GM21737 (cell line): ENCODE results near the gene CHAT.

ENCODE experiments used
- ATAC-seq: cut with Tn5 transposase; IDR thresholded peaks from one replicate; pipeline ENCODE4 v1.9.1; 2021; ENCODE audit warnings: mild to moderate bottlenecking, moderate library complexity; ENCODE audit not compliant: unreplicated experiment

Gene CHAT

GRCh38 chr10:49627644-49628247 is 13.9 kb downstream of the CHAT start:
- no peak for ATAC-seq

- no peak for ATAC-seq
Observed at GRCh38 chr10:49628599-49628998, 14.8 kb downstream of the CHAT start.

- ATAC-seq, result no peak
Observed at GRCh38 chr10:49629431-49629881, 15.6 kb downstream of the CHAT start.

- no peak for ATAC-seq
Observed at GRCh38 chr10:49631975-49632374, 18.1 kb downstream of the CHAT start.

- no peak for ATAC-seq
Observed at GRCh38 chr10:49632406-49633317, 18.8 kb downstream of the CHAT start.

DNA sequence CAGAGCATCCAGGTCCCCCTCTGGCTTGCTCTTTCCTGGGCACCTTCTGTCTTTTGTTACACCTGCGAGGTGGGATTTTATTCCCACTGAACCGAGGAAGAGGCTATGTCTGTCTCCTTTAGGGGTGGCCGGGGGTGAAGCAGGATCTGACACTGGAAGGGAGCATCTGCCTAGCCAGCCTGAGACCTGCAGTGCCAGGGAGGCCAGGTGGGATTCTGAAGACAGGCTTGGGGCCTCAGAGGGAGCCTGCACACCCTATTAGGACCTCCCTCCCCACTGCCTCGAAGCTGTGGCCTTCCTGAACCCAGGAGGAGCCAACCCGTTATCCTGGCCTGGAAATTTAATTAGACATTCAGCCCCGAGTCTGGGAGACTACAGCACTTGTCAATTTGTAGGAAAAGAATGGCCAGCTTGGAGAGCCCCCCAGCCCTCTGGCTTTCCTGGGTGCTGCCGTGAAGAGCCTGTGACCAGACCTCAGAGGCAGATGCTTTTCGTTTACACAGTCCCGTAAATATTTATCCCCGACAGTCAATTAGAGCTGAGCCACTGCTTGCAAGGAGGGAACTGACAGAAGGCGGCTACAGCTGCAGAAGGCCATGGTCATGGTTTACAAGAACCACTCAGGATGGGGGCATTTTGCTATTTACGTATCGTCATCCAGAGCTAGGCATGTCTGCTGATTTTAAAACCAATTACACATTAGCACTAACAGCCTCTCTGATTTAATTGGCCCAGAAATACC is 19.7 kb downstream of the CHAT start:
- ATAC-seq, result no peak

- ATAC-seq, result no peak
Observed at GRCh38 chr10:49634069-49634660, 20.3 kb downstream of the CHAT start.

GRCh38 chr10:49642311-49642710 is 28.5 kb downstream of the CHAT start:
- no peak for ATAC-seq

GRCh38 chr10:49643241-49644034 is 29.6 kb downstream of the CHAT start:
- no peak for ATAC-seq

- ATAC-seq, result no peak
Observed at GRCh38 chr10:49644035-49644646, 30.3 kb downstream of the CHAT start.

- no peak for ATAC-seq
Observed at GRCh38 chr10:49645417-49645816, 31.6 kb downstream of the CHAT start.

DNA sequence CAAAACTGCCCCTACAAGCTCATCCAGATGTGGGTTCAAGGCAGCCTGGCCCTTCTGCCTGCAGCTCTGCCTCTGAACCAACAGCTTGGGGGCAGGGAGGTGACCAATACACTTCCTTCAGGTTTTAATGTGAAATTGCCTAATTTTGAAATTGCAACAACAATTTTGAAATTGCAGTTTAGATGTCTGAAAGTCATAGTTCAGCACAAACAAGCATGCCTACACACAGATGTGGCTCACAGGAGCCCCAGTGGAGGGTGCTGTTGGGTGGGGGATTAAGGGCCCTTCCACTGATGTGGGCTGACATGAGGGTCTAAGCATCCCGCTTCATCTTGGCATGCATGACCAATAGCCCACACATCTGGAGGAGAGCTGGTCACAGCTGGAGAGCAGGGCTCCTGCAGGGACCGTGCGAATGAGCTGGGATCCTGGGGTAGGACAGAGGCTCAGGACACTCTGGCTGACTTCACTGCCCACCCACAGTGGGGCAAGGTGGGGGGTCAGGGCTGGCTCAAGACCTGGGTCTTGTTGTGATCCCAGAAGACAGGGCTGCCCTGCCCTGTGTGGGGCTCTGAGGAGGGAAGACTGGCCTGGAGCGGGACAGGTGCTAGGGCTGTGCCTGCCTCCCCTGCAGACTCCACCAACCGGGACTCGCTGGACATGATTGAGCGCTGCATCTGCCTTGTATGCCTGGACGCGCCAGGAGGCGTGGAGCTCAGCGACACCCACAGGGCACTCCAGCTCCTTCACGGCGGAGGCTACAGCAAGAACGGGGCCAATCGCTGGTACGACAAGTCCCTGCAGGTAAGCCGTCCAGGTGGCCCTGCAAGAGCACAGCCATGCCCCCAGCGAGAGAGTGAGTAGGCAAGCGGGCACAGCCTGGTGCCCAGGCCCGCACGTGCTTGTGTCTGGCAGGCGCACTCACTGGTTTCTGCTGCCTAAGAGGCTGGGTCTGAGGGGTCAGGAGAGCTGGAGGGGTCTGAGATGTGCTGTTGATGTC is 32.3 kb downstream of the CHAT start:
- ATAC-seq, result no peak

GRCh38 chr10:49647554-49647953 is 33.7 kb downstream of the CHAT start:
- ATAC-seq, result no peak

DNA sequence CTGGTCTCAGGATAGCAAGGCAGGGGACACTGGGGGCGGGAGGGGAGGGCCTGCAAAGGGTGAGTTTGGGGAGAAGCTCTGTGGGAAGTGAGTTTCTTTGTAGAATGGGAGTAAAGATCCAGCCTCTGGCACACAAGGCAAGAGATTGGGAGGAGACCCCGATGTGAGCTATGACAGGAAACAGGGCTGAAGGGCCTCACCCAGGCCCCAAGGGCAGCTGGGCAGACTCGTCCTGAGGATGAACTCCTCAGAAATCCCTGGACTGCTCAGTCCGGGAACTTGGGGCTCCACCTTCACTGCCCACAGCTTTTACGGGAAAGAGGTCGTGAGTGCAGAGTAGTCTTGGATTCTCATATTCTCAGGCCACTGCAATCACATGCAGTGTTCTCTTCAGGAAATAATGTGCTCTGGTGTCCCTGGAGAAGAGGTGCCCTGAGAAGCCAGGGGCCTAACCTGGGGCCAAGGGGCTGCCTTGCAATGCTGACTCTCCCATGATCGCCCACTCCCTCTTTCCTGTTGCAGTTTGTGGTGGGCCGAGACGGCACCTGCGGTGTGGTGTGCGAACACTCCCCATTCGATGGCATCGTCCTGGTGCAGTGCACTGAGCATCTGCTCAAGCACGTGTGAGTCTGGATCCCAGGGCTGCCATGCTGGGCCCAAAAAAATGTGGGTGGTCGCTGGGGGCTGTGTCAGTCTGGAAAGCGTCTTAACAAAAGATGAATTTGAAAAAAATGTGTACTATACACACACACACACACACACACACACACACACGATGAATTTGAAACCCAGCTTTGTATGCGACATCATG is 34.4 kb downstream of the CHAT start:
- ATAC-seq, result no peak

DNA sequence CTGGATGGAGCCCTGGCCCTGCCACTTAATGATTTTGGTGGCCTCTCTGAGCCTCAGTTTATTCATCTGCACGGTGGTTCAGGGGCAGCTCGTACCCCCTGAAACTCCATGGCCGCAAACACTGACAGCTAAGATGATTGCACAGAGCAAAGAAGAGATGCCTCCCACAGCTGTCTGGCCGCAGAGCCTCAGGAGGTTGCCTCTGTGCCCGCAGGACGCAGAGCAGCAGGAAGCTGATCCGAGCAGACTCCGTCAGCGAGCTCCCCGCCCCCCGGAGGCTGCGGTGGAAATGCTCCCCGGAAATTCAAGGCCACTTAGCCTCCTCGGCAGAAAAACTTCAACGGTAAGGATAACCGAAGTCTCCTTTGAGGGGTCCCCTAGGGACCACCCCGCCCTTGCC is 35.5 kb downstream of the CHAT start:
- ATAC-seq, result peak; percentile 50

GRCh38 chr10:49649936-49650723 is 36.3 kb downstream of the CHAT start:
- no peak for ATAC-seq

DNA sequence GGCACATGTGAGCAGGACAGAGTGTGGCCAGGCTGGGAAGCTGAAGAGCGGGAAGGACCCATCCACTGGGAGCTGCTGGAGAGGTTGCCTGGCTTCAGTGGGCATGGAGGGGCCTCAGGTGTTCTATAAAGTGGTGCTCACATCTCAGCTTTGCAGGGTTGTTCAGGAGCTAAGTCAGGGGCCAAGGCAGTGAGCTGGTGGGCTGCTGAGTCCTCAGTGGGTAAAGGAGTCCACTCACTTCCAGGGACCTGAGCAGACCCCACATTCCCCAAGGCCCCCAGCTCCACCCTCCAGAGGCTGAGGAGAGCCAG is 36.8 kb downstream of the CHAT start:
- no peak for ATAC-seq
